Stimulated activated CD8-positive, alpha-beta memory T cell treated with anti-CD3 and anti-CD28 coated beads, Interleukin-15, amount 100 ng/mL, for 48 hours (primary cell): Measurements from ENCODE around the gene AGAP1.

Experiments used
- DNase-seq, 2 donors: peaks; one replicate each; pipeline ENCODE4 v3.0.0-alpha.2; 2020; ENCODE audit warnings: low read depth in 2 of 2

The AGAP1 gene

GRCh38 chr2:236033462-236033861 lies 539.6 kb downstream of the AGAP1 start:
- no peak for DNase-seq

- DNase-seq = no peak
Measured at GRCh38 chr2:236034974-236035373, 541.1 kb downstream of the AGAP1 start.

GRCh38 chr2:236036045-236036444 lies 542.2 kb downstream of the AGAP1 start:
- DNase-seq = no peak

- no peak for DNase-seq
Measured at GRCh38 chr2:236038096-236038495, 544.3 kb downstream of the AGAP1 start.

GRCh38 chr2:236040600-236041328 lies 546.9 kb downstream of the AGAP1 start:
- DNase-seq = no peak

GRCh38 chr2:236041616-236042015 lies 547.8 kb downstream of the AGAP1 start:
- DNase-seq = no peak

GRCh38 chr2:236042087-236042486 lies 548.2 kb downstream of the AGAP1 start:
- DNase-seq = no peak

- no peak for DNase-seq
Measured at GRCh38 chr2:236044191-236044590, 550.3 kb downstream of the AGAP1 start.

- no peak for DNase-seq
Measured at GRCh38 chr2:236045251-236046235, 551.7 kb downstream of the AGAP1 start.

GRCh38 chr2:236046715-236047114 lies 552.9 kb downstream of the AGAP1 start:
- DNase-seq = no peak

GRCh38 chr2:236047176-236047575 lies 553.3 kb downstream of the AGAP1 start:
- DNase-seq = no peak

GRCh38 chr2:236047886-236048540 lies 554.2 kb downstream of the AGAP1 start:
- DNase-seq = no peak

GRCh38 chr2:236049981-236050380 lies 556.1 kb downstream of the AGAP1 start:
- peak; percentile 2 to 5 for DNase-seq

- no peak for DNase-seq
Measured at GRCh38 chr2:236051351-236051750, 557.5 kb downstream of the AGAP1 start.

GRCh38 chr2:236051806-236052205 lies 558.0 kb downstream of the AGAP1 start:
- no peak for DNase-seq

- DNase-seq = no peak
Measured at GRCh38 chr2:236052206-236052605, 558.4 kb downstream of the AGAP1 start.

GRCh38 chr2:236052926-236053821 lies 559.3 kb downstream of the AGAP1 start:
- no peak for DNase-seq

GRCh38 chr2:236054125-236054524 lies 560.3 kb downstream of the AGAP1 start:
- DNase-seq = no peak

GRCh38 chr2:236054621-236055305 lies 560.9 kb downstream of the AGAP1 start:
- no peak for DNase-seq

GRCh38 chr2:236055471-236055870 lies 561.6 kb downstream of the AGAP1 start:
- DNase-seq = no peak

- no peak for DNase-seq
Measured at GRCh38 chr2:236056141-236056540, 562.3 kb downstream of the AGAP1 start.
